IMR-90 (cell line): ENCODE results near the gene SDHC.

Experiments used
- BHLHE40 ChIP-seq: fragments of 150-350 bp; IDR thresholded peaks from 2 replicates; pipeline ENCODE4 v1.6.1; 2016; ENCODE audit warnings: mild to moderate bottlenecking, low read depth, low read length
- CEBPB ChIP-seq: IDR thresholded peaks from 2 replicates; pipeline ENCODE4 v1.6.1; 2012; ENCODE audit warnings: low read depth, low read length, improper control_type of control experiment
- CTCF ChIP-seq: conservative IDR thresholded peaks from 2 replicates; pipeline ENCODE4 v1.5.1; 2012; ENCODE audit warnings: mild to moderate bottlenecking, low read depth, low read length, improper control_type of control experiment
- FOS ChIP-seq: fragments of 150-350 bp; IDR thresholded peaks from 2 replicates; pipeline ENCODE4 v1.6.1; 2016; ENCODE audit warnings: low read depth, low read length
- POLR2A ChIP-seq: IDR thresholded peaks from 2 replicates; pipeline ENCODE4 v1.6.1; 2012; ENCODE audit warnings: mild to moderate bottlenecking, low read depth, low read length
- RAD21 ChIP-seq: IDR thresholded peaks from 2 replicates; pipeline ENCODE4 v1.6.1; 2012; ENCODE audit warnings: low read length, improper control_type of control experiment

GRCh38 chr1:161364332-161364731 lies 50.2 kb downstream of the SDHC start:
- no peak for TF ChIP-seq CTCF
- TF ChIP-seq BHLHE40 = no peak
- TF ChIP-seq CEBPB = no peak
- TF ChIP-seq POLR2A = no peak
- no peak for TF ChIP-seq RAD21
- no peak for TF ChIP-seq FOS
